Karpas-422 (cell line): ENCODE data around the gene CSRP1. TPM values are rescaled to one million over a fixed set of nuclear protein-coding genes. Genes with fewer than 3 reads are reported as not detected.
A peak's percentile ranks its signal among the peaks of the same experiment; 100 is the strongest.

Experiments used
- DNase-seq: peaks from one replicate; pipeline ENCODE4 v3.0.0-alpha.2; 2015
- H2AFZ ChIP-seq: fragments of 200-600 bp; sonication (generic); 2 replicates; pipeline ENCODE4 v1.6.1; 2014; ENCODE audit warnings: antibody characterized with exemption, low read length, mixed read lengths
- H3K27ac ChIP-seq: fragments of 200-600 bp; sonication (generic); 2 replicates; pipeline ENCODE4 v1.5.1; 2014; ENCODE audit warnings: mild to moderate bottlenecking, low read length, moderate library complexity
- H3K27me3 ChIP-seq: fragments of 200-600 bp; sonication (generic); 2 replicates; pipeline ENCODE4 v1.6.1; 2014; ENCODE audit warnings: low read length, mixed read lengths
- H3K36me3 ChIP-seq: fragments of 200-600 bp; sonication (generic); 2 replicates; pipeline ENCODE4 v1.6.1; 2014; ENCODE audit warnings: low read length, mixed read lengths; ENCODE audit not compliant: insufficient read depth
- H3K4me1 ChIP-seq: fragments of 200-600 bp; sonication (generic); 2 replicates; pipeline ENCODE4 v1.6.1; 2014; ENCODE audit warnings: mild to moderate bottlenecking, low read length, mixed read lengths
- H3K4me2 ChIP-seq: fragments of 200-600 bp; sonication (generic); 2 replicates; pipeline ENCODE4 v1.6.1; 2014; ENCODE audit warnings: low read length, low read depth, mild to moderate bottlenecking; ENCODE audit not compliant: poor library complexity, severe bottlenecking
- H3K4me3 ChIP-seq: fragments of 200-600 bp; sonication (generic); 2 replicates; pipeline ENCODE4 v1.5.1; 2014; ENCODE audit warnings: mild to moderate bottlenecking, antibody characterized with exemption, low read length, mixed read lengths
- H3K79me2 ChIP-seq: fragments of 200-600 bp; sonication (generic); 2 replicates; pipeline ENCODE4 v1.6.1; 2014; ENCODE audit warnings: mild to moderate bottlenecking, low read length, mixed read lengths
- H3K9ac ChIP-seq: fragments of 200-600 bp; sonication (generic); 2 replicates; pipeline ENCODE4 v1.6.0; 2014; ENCODE audit warnings: low read length
- H3K9me2 ChIP-seq: fragments of 200-600 bp; sonication (generic), shearing (Covaris generic); replicated peaks from 2 replicates; pipeline ENCODE4 v1.6.0; 2014; ENCODE audit warnings: mild to moderate bottlenecking, low read length, moderate library complexity; ENCODE audit not compliant: insufficient read depth
- H3K9me3 ChIP-seq: fragments of 300-700, 200-600 bp; sonication (generic); 2 replicates; pipeline ENCODE4 v1.6.1; 2014; ENCODE audit warnings: low read length, mixed read lengths
- H4K20me1 ChIP-seq: fragments of 200-600 bp; sonication (generic); 2 replicates; pipeline ENCODE4 v1.6.1; 2014; ENCODE audit warnings: mild to moderate bottlenecking, antibody characterized with exemption, low read length, low read depth; ENCODE audit not compliant: insufficient read depth
- total RNA-seq: library from RNA; depleted of rRNA; stranded (reverse); fragments of >200 nt; shearing (Covaris generic); gene quantifications from 2 replicates; pipeline ENCODE4 v1.2.3, GENCODE V29; 2014; ENCODE audit warnings: low replicate concordance; rRNA removed

CSRP1 gene
- total RNA-seq: 39.8 and 51.8 TPM in 2 replicates

DNA sequence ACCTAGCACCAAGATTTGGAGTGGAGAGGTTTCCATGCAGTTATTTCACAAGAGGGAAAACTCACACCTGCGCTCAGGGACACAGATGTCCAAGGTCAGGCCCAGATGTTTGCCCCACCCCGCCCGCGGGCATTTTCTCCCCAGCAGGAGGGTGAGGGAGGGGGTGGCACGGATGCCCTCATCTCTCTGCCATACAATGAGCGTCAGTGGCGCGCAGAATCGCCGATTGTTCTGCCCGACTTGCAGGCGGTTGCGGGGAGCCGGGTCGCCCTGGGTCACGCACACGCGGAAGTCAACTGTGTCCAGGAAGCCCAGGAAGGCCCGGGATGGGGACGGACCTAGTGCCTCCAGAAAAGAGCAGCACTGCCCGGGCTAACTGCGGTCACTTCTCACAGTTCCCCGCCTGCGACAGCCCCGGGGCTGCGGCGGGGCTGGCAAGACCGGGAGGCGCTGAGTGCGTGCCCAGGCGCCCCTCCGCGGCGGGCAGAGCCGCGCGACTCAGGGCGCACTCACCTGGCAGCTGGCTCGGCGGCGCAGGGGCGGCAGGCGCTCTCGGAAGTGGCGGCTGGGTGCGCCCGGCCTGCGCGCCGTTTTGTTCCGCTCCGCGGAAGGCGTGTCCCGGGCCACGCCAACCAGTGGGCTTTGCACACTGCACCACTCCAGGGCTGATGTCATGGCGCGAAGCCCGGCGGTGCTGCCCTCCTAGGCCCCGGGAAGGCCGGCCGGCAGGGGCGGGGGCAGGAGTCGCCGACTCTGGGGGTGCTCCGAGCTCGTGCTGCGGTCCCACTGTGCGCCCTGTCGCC, at the start of gene CSRP1:
TSS of gene CSRP1 (minus strand) at position 567 of the 803 bp plus-strand sequence. CDS start 10,820 bp downstream, outside the sequence.
- Histone ChIP-seq H3K9ac (peak within 1 kb of the TSS; percentile 88), H4K20me1 (no peaks in the 10 kb centered on the region; the same call in 1 of the 2 replicates), H3K36me3 (no peaks in the 10 kb centered on the region), H3K4me3 (peak within 1 kb of the TSS; percentile 88), H3K79me2 (peaks cover 44% of the 10 kb centered on the region), H3K9me3 (no peaks in the 10 kb centered on the region), H3K4me2 (peak within 1 kb of the TSS; percentile 97), H3K27ac (peak within 1 kb of the TSS; percentile 69), H3K27me3 (no peaks in the 10 kb centered on the region), H3K9me2 (no peaks in the 10 kb centered on the region), H2AFZ (peak within 1 kb of the TSS; percentile 94), H3K4me1 (peaks cover 69% of the 10 kb centered on the region)
- DNase-seq: peak; percentile 94

DNA sequence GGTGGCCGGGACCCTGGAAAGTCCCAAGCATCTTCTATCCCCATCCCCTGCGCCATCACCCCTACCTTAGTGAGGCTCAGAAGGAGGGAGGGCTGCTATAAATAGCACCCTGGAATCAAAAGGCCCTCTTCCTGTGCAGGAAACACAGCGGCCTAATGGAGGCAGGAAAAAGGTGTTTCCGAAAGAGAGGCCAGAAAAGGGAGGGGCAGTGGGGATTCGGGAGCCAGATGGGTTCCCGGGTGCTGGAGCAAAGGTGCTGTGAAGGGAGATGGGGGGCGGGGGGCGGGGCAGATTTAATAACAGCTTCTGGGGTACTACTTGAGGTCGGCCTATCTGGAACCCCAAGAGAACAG, 48.6 kb upstream of the CSRP1 start:
- Histone ChIP-seq H3K4me2 (no peak overlapping the region), H3K9me3 (no peaks in the 10 kb centered on the region), H3K27ac (no peak overlapping the region), H3K27me3 (no peaks in the 10 kb centered on the region), H3K36me3 (no peaks in the 10 kb centered on the region), H3K4me1 (no peaks in the 10 kb centered on the region), H4K20me1 (no peaks in the 10 kb centered on the region), H3K9me2 (no peaks in the 10 kb centered on the region), H3K79me2 (no peaks in the 10 kb centered on the region), H2AFZ (no peak overlapping the region), H3K9ac (no peak overlapping the region), H3K4me3 (no peak overlapping the region)
- no peak for DNase-seq

DNA sequence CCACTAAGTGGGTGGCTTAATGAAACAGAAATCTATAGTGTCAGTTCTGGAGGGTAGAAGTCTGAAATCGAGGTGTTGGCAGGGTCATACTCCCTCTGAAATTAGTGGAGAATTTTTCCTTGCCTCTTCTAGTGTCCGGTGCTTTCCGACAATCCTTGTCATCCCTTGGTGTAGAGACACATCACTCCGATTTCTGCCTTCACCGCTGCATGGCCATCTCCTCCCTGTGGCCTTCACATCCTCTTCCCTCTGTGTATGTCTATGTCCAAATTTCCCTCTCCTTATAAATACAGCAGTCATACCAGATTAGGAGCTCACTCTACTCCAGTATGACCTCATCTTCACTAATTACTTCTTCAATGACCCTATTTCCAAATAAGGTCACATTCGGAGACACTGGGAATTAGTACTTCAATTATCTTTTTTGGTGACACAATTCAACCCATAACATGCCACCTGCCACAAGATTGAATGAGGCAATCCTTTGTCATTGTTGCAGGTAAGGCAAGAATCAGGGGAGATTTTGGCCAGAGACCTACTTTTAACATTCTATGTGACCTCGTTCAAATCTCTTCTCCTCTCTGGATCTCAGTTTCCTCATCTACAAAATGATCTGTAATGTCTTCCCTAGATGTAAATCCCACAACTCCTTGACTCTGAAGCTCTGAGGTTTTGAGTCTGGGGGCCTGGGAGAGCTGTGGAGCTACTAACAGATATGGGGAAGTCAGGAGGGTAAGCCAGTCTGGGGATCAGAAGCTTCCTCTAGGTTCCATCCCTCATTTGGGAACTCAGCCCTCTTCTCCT, 48.1 kb upstream of the CSRP1 start:
- Histone ChIP-seq H3K9me2 (no peaks in the 10 kb centered on the region), H3K27ac (no peak overlapping the region), H3K9me3 (no peaks in the 10 kb centered on the region), H3K27me3 (no peaks in the 10 kb centered on the region), H3K79me2 (no peaks in the 10 kb centered on the region), H3K4me3 (no peak overlapping the region), H3K4me1 (no peaks in the 10 kb centered on the region), H4K20me1 (no peaks in the 10 kb centered on the region), H2AFZ (no peak overlapping the region), H3K9ac (no peak overlapping the region), H3K4me2 (no peak overlapping the region), H3K36me3 (no peaks in the 10 kb centered on the region)
- no peak for DNase-seq

DNA sequence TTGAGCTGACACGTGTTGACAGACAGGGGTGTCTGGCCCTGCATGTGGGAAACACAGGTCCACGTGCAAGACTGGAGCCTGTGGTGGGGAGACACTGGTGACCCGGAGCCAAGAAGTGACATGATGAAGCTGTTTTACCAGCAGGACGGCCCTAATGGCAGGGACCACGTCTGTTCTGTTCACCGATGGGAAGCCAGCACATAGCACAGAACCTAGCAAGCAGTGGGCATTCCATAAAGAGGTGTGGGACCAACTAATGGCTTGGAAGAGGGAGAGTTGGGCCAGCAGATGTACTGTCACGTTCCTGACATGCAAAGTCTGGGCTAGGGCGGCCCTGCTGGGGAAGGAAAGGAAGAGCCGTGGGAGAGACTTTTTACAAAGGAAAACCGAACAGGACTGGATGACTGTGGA, 47.3 kb upstream of the CSRP1 start:
- H3K9me3 ChIP-seq: no peaks in the 10 kb centered on the region
- DNase-seq: no peak
- no peak overlapping the region for H3K9ac ChIP-seq
- H2AFZ ChIP-seq: no peak overlapping the region
- H3K27ac ChIP-seq: no peak overlapping the region
- no peaks in the 10 kb centered on the region for H3K4me1 ChIP-seq
- no peaks in the 10 kb centered on the region for H3K36me3 ChIP-seq
- no peaks in the 10 kb centered on the region for H4K20me1 ChIP-seq
- no peak overlapping the region for H3K4me2 ChIP-seq
- H3K27me3 ChIP-seq: no peaks in the 10 kb centered on the region
- no peaks in the 10 kb centered on the region for H3K79me2 ChIP-seq
- no peaks in the 10 kb centered on the region for H3K9me2 ChIP-seq
- no peak overlapping the region for H3K4me3 ChIP-seq

DNA sequence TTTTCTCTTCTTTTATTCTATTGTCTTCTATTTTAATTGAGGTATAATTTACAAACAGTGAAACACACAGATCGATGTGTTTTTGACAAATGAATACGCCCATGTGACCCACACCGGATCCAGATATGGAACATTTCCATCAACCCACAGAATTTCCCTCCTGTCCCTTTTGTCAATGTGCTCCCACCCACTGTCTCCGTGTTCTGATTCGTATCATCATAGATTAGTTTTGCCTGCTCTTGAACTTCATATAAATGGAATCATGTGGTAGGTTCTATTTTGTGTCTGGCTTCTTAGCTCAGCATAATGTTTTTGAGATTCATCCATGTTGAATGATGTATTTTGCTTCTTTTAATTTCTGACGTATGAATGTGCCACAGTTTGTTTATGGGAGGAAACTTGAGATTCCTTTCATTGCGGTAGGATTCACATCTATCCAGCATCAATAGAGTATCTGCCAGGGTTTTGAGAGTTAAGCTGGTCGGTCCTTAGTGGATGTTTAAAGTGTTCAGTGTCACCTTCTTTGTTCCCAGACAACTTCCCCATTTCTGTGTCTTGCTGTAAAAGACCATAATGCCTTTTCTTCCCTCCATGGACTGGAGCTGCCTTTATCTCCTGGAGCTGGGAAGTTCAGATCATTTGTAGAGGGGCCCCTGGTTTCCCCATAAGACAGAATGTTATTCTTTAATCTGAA, 46.7 kb upstream of the CSRP1 start:
- no peak overlapping the region for H3K4me3 ChIP-seq

DNA sequence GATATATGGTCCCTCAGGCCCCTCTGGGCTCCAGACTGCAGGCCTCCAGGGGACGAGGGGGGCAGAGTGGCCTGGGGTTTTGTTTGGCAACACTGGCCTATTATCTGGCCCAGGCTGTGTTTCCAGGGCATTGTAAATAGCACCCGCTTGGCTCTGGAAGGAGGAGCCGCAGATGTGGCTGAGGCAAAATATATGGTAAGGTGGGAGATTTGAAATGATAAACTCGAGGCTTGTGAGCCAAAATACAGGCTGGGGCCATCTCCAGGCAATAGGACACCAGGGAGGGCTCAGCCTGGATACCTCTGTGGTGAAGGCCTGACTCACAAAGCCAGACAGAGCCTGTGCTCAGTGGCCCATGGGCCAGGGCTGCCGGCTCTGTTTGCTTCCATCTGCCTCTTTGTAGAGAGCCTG, 46.0 kb upstream of the CSRP1 start:
- H3K79me2 ChIP-seq: no peaks in the 10 kb centered on the region
- no peaks in the 10 kb centered on the region for H3K36me3 ChIP-seq
- no peak for DNase-seq
- no peak overlapping the region for H3K27ac ChIP-seq
- H3K4me2 ChIP-seq: no peak overlapping the region
- H3K4me3 ChIP-seq: no peak overlapping the region
- no peaks in the 10 kb centered on the region for H3K4me1 ChIP-seq
- no peaks in the 10 kb centered on the region for H4K20me1 ChIP-seq
- no peaks in the 10 kb centered on the region for H3K9me2 ChIP-seq
- H2AFZ ChIP-seq: no peak overlapping the region
- no peaks in the 10 kb centered on the region for H3K9me3 ChIP-seq
- no peaks in the 10 kb centered on the region for H3K27me3 ChIP-seq
- no peak overlapping the region for H3K9ac ChIP-seq

More for the DNA sequence above, 46.7 kb upstream of the CSRP1 start:
- Histone ChIP-seq H2AFZ (no peak overlapping the region), H3K4me2 (no peak overlapping the region), H3K27ac (no peak overlapping the region), H3K4me1 (no peaks in the 10 kb centered on the region), H3K79me2 (no peaks in the 10 kb centered on the region), H3K9me2 (no peaks in the 10 kb centered on the region), H4K20me1 (no peaks in the 10 kb centered on the region), H3K9ac (no peak overlapping the region), H3K36me3 (no peaks in the 10 kb centered on the region), H3K9me3 (no peaks in the 10 kb centered on the region), H3K27me3 (no peaks in the 10 kb centered on the region)
- DNase-seq: no peak

DNA sequence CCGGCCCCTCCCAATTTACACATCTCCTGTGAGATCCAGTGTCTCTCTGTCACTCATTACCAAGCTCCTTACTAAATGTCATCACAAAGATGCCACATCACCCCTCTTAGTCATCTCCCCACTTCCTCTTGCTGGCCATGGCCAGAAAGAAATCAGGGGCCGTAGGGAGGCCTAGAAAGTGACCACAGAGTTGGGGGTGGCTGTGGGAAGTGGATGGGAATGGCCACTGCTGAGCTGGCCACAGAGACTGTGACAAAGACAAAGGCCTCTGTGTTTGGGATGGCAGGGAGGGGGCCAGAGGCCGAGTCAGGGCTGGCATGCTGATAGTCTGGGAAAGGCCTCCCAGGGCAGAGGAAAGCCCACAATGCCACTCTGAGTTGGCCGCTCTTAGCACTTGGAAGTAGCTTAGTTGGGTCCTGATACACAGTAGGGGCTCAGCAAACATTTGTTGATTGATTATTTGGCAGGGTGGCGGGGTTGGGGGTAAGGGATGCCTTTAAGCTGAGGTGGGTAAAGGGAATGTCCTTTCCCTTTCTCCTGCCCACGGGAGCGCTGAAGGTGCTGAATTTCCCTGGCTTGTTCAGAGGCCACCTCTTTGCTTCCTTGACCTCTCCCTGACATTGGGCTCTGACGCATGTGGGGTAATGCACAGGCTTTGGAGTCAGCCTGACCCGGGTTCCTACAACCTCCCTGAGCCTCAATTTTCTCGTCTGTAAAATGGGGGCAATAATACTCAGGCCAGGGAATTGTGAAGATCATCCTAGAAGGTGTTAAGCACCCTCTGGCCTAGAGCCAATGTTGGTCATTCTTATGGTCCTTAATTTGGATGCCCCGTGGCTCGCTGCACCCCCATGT, 45.2 kb upstream of the CSRP1 start:
- no peak overlapping the region for H3K4me2 ChIP-seq
- no peak overlapping the region for H2AFZ ChIP-seq

More for the DNA sequence above, 45.2 kb upstream of the CSRP1 start:
- Histone ChIP-seq H3K4me1 (no peaks in the 10 kb centered on the region), H3K4me3 (no peak overlapping the region), H3K79me2 (no peaks in the 10 kb centered on the region), H3K9me2 (no peaks in the 10 kb centered on the region), H4K20me1 (no peaks in the 10 kb centered on the region), H3K9me3 (no peaks in the 10 kb centered on the region), H3K27ac (no peak overlapping the region), H3K27me3 (no peaks in the 10 kb centered on the region), H3K36me3 (no peaks in the 10 kb centered on the region), H3K9ac (no peak overlapping the region)
- DNase-seq: no peak
